Subcutaneous abdominal adipose tissue (tissue), 5 donors: Measurements from ENCODE around the gene TNIK.

ENCODE experiments used
- H3K27ac ChIP-seq: one replicate; pipeline ENCODE4 v1.7.0; 2013; ENCODE audit warnings: low read depth, mild to moderate bottlenecking, inconsistent platforms, low read length, moderate library complexity
- H3K27me3 ChIP-seq, 5 donors: one replicate each; pipeline ENCODE4 v1.7.0; 2013; ENCODE audit warnings: low read length in 5 of 5, inconsistent platforms in 1 of 5; ENCODE audit not compliant: control insufficient read depth in 5 of 5, insufficient read depth in 4 of 5
- H3K36me3 ChIP-seq, 5 donors: one replicate each; pipeline ENCODE4 v1.7.0; 2013; ENCODE audit warnings: low read length in 5 of 5; ENCODE audit not compliant: control insufficient read depth in 5 of 5, insufficient read depth in 5 of 5
- H3K4me1 ChIP-seq, 5 donors: one replicate each; pipeline ENCODE4 v1.7.0; 2013; ENCODE audit warnings: low read length in 5 of 5, mild to moderate bottlenecking in 3 of 5, moderate library complexity in 1 of 5; ENCODE audit not compliant: control insufficient read depth in 5 of 5, insufficient read depth in 5 of 5
- H3K4me3 ChIP-seq, 5 donors: one replicate each; pipeline ENCODE4 v1.7.0; 2013; ENCODE audit warnings: low read length in 5 of 5, low read depth in 1 of 5
- H3K9ac ChIP-seq, 5 donors: one replicate each; pipeline ENCODE4 v1.7.0; 2013; ENCODE audit warnings: low read length in 5 of 5, mild to moderate bottlenecking in 4 of 5, moderate library complexity in 3 of 5
- H3K9me3 ChIP-seq, 5 donors: one replicate each; pipeline ENCODE4 v1.7.0; 2013; ENCODE audit warnings: low read length in 5 of 5; ENCODE audit not compliant: control insufficient read depth in 5 of 5
- donor health status: healthy.
- donor health status: healthy.
- donor health status: healthy.
- donor health status: healthy.
- donor health status: healthy.

TNIK gene

DNA sequence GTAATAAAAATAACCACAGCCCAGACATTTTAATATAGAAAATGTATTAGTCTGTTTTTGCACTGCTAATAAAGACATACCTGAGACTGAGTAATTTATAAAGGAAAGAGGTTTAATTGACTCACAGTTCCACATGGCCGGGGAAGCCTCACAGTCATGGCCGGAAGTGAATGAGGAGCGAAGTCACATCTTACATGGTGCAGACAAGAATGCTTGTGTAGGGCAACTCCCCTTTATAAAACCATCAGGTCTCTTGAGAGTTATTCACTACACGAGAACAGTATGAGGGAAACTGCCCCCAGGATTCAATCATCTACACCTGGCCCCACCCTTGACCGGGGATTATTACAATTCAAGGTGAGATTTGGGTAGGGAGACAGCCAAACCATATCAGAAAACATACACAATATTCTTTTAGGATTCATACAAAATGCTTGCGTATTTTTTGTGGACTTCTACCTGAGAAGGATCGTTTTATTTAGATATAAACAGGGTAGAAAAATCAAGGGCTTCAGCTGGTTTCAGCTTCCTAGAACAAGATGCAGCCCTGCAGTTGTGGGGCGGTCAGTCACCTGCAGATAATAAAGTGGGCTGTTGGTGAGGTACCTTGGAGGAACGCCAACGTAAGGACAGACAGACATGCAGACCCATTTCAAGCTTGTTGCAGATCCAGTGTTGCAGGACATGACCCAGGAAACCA is 101.9 kb downstream of the TNIK start:
- Histone ChIP-seq H3K27me3 (no peaks in the 10 kb centered on the region), H3K4me1 (no peaks in the 10 kb centered on the region), H3K27ac (no peak overlapping the region), H3K4me3 (no peak overlapping the region), H3K9ac (no peak overlapping the region), H3K9me3 (no peaks in the 10 kb centered on the region), H3K36me3 (no peaks in the 10 kb centered on the region)

DNA sequence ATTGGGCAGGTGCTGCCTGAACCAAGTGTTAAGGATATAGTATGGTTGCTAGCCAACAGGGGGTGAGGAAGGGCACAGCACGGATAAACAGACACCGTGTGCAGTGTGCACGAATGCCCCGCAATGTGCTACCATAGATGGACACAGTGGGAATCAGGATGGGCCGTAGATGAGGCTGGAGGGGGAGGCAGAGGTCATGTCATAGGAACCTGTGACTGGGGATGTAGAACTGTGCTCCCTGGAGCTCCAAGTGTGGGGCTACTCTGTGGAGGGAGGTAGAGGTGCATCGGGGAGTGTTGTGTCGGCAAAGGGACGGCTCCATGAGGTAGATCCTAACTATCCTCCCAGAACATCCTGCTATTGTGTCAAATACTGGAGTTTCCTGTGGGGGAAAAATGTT is 102.5 kb downstream of the TNIK start:
- no peak overlapping the region for H3K27ac ChIP-seq
- H3K4me1 ChIP-seq: no peaks in the 10 kb centered on the region
- no peak overlapping the region for H3K4me3 ChIP-seq
- H3K36me3 ChIP-seq: no peaks in the 10 kb centered on the region
- H3K9ac ChIP-seq: no peak overlapping the region
- H3K9me3 ChIP-seq: no peaks in the 10 kb centered on the region
- H3K27me3 ChIP-seq: no peaks in the 10 kb centered on the region

DNA sequence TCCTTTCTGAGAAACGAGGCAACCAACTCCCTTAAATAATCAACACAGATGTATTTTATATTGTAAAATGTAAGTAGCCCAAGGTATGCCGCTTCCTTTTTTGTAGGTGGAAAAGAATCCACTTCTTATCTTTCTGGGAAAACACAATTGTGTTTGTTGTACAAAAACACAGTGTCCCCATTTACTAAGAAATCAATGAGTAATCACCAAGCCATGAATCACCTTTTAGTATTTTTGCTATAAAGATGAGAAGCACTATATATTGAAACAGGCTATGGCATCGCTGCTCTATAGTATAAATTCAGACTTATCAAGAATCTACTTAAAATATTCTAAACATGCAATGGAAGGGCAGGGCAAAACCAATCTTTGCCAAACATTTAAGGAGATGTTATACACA is 104.0 kb downstream of the TNIK start:
- no peaks in the 10 kb centered on the region for H3K27me3 ChIP-seq
- no peak overlapping the region for H3K4me3 ChIP-seq
- H3K36me3 ChIP-seq: no peaks in the 10 kb centered on the region
- H3K4me1 ChIP-seq: peaks cover 0 to 3% (median 0%) of the 10 kb centered on the region in 5 donors
- no peaks in the 10 kb centered on the region for H3K9me3 ChIP-seq
- H3K9ac ChIP-seq: no peak overlapping the region
- no peak overlapping the region for H3K27ac ChIP-seq

DNA sequence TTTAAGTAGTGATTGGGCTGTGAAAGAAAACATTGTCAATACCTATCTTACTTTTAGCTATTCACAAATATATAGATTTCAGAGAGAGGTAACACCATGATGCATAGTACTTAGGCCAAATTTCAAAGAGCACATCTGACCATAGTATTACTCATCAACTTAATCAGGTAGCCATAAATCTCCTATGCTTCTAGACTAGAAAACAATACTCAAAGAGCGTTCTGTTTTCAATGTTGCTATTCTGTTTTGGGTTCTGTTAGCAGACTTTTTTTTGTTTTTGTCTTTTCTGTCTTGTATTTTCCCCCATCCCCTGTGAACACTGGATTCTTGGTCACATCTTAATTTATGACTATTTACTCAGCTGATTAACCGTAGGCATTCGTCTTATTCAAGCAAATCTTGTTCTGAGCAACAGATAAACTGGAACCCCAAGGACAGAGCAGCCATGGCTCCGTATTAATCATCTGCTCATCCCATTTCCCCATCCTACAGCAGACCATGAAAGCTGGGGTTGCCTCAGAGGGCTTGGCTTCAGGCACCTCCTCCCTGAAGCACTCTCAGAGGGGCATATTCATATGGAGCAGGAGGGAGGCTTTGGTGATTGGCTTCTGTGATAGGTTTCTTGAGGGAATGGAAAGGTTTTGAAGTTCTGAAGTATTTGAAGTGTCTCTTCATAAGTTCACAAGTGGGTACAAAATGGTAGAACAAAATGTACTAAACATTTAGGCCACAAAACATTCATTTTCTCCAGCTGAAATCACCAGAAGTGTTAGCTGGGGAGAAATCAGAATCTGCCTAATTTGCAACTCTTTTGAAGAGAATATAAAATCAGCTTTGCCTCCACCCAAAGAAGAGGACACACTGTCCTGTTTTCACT is 105.3 kb downstream of the TNIK start:
- H3K36me3 ChIP-seq: no peaks in the 10 kb centered on the region
- H3K27ac ChIP-seq: no peak overlapping the region
- H3K9me3 ChIP-seq: no peaks in the 10 kb centered on the region
- peaks cover 0 to 3% (median 0%) of the 10 kb centered on the region in 5 donors for H3K4me1 ChIP-seq
- no peak overlapping the region for H3K9ac ChIP-seq
- no peaks in the 10 kb centered on the region for H3K27me3 ChIP-seq
- H3K4me3 ChIP-seq: no peak overlapping the region

DNA sequence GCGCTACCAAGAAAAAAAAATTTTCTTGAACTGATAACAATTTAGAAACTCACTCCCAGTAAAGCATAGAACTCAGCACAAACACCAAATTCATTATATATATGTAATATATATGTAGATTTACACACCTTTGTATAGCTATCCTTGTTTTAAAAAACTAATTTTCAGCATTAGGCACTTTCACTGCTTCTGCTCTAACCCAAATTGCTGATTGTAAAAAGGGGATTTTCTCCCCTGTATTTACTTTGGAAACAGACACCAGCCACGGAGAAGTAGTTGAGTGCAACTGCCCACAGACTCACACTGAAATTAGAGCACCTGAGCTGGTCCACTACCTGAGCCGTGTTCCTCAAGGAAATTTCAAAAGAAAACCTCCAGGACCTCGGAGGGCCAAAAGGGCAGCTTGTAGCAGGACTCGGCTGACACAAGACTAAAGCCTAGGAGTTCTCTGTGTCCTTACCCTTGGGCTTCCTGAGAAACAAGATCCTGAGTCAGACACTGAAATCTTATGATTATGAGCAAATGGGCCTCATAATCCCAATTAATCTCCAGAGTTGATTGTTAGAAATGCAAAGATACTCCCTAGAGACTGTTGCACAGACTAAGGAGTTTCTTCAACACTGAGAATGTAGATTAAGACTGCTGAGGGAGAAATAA is 106.0 kb downstream of the TNIK start:
- no peaks in the 10 kb centered on the region for H3K27me3 ChIP-seq
- H3K4me1 ChIP-seq: peaks cover 0 to 3% (median 0%) of the 10 kb centered on the region in 5 donors
- no peak overlapping the region for H3K27ac ChIP-seq
- no peak overlapping the region for H3K4me3 ChIP-seq
- no peaks in the 10 kb centered on the region for H3K9me3 ChIP-seq
- H3K9ac ChIP-seq: no peak overlapping the region
- no peaks in the 10 kb centered on the region for H3K36me3 ChIP-seq

DNA sequence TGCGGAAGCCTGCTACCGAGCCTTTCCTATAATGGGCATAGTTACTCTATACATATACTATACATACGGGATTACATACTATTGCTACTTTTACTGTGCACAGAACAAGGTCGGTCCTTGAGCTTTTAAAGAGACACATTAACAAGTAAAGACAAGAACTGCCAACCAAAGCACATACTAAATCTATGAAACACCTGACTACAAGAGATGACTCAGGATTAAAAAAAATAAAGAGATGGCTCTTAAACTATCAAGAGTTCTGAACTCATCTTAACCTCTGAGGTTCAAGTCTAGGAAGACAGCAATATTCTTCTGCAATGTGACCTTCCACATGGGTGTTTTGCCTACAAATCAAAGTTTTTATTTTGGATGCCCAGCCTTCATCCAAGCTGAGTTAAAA is 106.8 kb downstream of the TNIK start:
- no peaks in the 10 kb centered on the region for H3K36me3 ChIP-seq
- peaks cover 0 to 3% (median 0%) of the 10 kb centered on the region in 5 donors for H3K4me1 ChIP-seq
- no peak overlapping the region for H3K9ac ChIP-seq
- no peak overlapping the region for H3K27ac ChIP-seq
- no peaks in the 10 kb centered on the region for H3K27me3 ChIP-seq
- H3K4me3 ChIP-seq: no peak overlapping the region
- H3K9me3 ChIP-seq: no peaks in the 10 kb centered on the region

DNA sequence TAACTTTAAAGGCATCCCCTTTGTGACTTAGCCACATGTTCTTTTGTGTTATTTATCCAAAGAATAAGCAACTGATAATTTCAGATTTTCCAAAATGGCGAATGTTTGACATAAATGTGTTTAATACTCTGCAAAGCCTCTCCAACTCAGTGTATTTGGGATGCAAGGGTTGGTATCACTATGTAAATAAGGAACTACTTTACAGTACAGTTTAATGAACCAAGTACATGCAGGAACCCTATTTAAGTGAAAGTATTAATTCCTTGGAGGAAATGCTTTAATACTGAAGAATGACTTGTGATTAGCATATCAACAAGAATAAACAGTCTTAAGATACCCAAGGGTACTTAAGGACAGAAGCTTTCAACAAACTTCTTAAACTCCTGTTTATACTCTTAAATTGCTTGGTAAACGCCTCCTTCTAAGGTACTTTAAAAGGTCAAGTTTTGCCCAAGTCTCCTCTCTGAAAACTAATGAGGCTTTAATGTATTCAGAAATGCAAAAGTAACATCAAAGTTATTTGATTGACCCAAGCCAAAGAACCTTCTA is 107.7 kb downstream of the TNIK start:
- Histone ChIP-seq H3K4me3 (no peak overlapping the region), H3K27me3 (no peaks in the 10 kb centered on the region), H3K9me3 (no peaks in the 10 kb centered on the region), H3K36me3 (no peaks in the 10 kb centered on the region), H3K9ac (no peak overlapping the region), H3K27ac (no peak overlapping the region), H3K4me1 (peaks cover 0 to 8% (median 3%) of the 10 kb centered on the region in 5 donors)

DNA sequence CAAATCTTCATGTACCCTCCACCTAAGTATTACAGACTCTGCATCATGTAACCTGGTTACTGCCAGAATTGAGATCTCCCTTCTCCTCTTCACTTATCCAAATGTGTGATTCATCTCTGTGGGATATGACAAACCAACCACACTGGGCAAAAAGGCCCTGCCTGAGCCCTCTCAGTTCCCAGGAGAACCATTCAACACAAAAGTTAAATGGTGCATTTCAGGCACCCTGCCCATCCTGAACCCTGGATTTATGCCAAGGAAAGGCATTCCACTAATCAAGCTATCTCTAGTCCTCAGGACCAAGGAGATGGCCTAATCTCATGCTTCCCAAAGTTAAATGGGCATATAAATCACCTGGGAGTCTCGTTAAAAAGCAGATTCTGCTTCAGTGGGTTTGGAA is 108.5 kb downstream of the TNIK start:
- no peaks in the 10 kb centered on the region for H3K36me3 ChIP-seq
- H3K27ac ChIP-seq: no peak overlapping the region

DNA sequence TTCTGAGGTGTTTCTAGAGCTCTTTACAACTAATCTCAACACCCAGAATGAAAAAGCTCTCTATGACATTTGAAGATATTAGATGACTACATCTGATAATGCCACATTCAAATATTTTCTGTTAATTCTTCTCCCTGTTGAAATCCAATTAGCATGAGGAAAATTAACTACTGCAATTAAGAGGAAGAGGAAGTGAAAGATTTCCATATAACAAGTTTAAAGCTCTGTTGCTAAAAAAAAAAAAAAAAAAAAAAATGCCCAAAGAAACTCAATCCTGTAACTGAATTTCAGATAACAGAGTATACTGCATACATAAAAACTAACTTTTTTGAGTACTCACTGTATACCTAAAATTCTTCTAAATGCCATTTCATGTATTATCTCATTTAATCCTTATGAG is 109.8 kb downstream of the TNIK start:
- H3K4me3 ChIP-seq: no peak overlapping the region
- H3K4me1 ChIP-seq: peaks cover 0 to 12% (median 6%) of the 10 kb centered on the region in 5 donors
- no peaks in the 10 kb centered on the region for H3K27me3 ChIP-seq
- no peak overlapping the region for H3K27ac ChIP-seq
- H3K36me3 ChIP-seq: no peaks in the 10 kb centered on the region
- H3K9ac ChIP-seq: no peak overlapping the region
- H3K9me3 ChIP-seq: no peaks in the 10 kb centered on the region

More for the DNA sequence above, 108.5 kb downstream of the TNIK start:
- no peak overlapping the region for H3K4me3 ChIP-seq
- no peak overlapping the region for H3K9ac ChIP-seq
- H3K9me3 ChIP-seq: no peaks in the 10 kb centered on the region
- H3K4me1 ChIP-seq: peaks cover 0 to 12% (median 4%) of the 10 kb centered on the region in 5 donors
- H3K27me3 ChIP-seq: no peaks in the 10 kb centered on the region

DNA sequence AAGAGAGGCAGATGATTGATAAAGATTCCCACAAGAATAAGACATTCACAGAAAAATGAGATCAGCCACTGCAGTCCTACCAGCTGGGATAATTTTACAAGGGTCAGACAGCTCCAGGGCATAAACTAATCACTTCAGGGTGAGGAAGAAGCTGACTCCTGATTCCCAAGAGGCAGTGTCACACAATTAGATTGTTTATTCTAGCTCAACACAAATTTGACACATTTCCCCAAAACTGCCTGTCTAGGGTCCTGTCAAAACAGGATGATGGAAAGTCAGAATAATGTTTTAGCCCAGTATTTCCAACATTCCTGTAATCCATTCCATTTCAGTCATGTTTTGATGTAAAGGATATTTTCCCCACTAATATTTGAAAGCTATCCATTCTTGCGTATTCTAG is 110.8 kb downstream of the TNIK start:
- Histone ChIP-seq H3K4me1 (peaks cover 0 to 12% (median 6%) of the 10 kb centered on the region in 5 donors), H3K9me3 (no peaks in the 10 kb centered on the region), H3K27ac (no peak overlapping the region)

More for the DNA sequence above, 110.8 kb downstream of the TNIK start:
- Histone ChIP-seq H3K36me3 (no peaks in the 10 kb centered on the region), H3K9ac (no peak overlapping the region), H3K4me3 (no peak overlapping the region), H3K27me3 (no peaks in the 10 kb centered on the region)
